GM15510 (cell line): ENCODE results near the gene TIGD1.

Source experiments
- POLR2A ChIP-seq: IDR thresholded peaks from 3 replicates; pipeline ENCODE4 v1.6.1; 2011; ENCODE audit warnings: borderline replicate concordance; ENCODE audit not compliant: insufficient read length; ENCODE audit errors: extremely low read depth

Gene TIGD1

DNA sequence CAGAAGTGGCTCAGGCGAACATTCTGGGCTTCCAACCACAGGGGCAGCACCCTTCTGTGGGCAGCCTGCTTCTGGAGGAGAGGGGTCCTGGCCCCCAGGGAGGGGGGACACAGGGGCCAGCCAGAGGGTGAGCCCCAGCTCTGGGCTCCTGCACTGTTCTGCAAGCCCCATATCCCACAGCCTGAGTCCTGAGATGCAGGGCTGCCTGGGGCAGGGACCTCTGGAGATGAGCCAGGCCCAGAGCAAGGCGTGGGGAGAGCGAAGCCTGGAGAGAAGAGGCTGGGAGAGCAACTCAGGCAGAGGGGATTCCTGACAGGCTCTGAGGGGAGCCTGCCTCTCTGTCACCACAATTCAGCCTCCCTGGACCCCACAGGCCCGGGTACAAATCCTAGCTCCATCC is 43.6 kb downstream of the TIGD1 start:
- no peak for TF ChIP-seq POLR2A

- TF ChIP-seq POLR2A, result no peak
Measured at GRCh38 chr2:232505856-232506255, 44.5 kb downstream of the TIGD1 start.

DNA sequence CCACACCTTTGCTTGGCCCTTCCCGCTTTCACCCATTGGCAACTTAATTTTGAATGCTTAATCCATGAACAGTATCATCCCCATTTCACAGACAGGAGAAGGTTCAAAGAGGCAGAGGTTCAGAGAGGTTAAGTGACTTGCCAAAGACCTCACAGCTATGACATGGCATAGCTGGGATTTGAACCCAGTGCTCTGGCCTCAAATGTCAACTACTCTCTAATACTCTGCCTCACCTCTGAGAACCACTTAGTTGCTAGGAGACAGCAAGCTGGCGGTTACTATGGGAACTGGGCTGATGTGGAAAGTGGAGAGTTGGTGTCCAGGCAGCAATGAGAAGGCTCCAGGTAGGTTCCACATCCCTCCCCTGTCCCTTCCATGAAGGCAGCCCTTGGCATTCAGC is 45.9 kb downstream of the TIGD1 start:
- TF ChIP-seq POLR2A, result no peak

DNA sequence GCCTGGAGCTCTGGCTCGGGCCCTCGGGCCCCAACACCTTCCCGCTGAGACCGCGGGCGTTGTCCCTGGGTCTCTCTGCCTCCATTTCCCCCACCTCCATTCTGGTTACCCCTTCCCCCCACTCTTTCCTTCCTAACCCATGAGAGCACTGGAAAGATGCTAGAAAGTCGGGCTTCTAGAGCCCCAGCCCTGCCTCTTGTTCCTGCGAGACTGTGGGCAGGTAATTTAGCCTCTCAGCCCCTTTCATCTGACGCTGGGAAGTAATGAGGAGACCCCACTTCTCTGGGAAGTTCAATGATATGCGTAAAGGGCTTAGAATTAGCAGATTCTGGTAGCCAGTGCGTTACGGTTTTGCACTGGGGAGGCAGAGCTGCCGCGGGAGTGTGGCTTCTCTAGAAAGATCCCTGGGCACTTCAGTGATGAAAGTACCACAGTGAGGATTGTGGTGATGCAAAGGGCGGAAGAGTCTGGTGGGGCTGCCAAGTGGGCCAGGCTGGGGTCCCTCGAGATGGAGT is 46.5 kb downstream of the TIGD1 start:
- TF ChIP-seq POLR2A, result no peak

DNA sequence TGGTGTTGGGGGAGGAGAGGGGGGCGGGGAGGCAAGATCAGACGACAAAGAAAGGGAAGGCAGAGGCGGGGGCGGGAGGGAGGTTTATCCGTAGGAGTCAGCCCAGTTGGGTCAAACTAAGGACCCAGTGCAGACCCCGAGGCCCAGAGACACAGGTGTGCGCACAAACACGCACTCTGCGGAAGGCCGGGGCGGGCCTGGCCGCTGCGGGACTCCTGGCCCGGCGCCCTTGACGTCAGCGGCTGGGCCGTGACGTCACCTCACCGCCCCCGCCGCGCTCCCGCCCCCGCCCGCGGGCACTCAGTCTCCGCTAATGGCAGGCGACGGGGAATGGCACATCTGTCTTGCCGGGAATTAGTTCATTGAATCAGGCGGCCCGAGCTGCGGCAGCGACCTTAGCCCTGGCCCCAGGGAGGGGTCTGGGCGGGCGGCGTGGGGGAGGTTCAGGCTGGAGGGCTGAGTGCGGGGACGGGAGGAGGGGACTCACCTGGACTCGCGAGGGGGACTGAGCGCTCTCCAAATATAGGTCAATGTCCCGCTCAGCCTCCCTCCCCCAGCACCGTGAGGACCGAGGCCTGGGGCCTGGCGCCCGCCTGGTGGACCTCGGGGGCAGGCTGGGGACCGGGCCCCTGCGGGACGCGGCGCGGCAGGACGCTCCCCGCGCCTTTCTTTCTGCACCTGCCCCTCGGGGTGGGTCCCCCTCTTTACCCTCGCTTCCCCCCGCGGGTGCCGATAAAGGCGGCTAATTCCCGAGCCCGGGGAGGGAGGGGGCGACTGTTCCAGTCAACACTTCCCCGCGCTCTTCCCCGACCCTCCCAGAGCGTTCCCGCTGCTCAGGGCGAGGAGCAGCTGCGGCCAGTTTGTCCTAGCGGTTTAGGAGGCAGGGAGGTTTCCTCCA is 47.2 kb downstream of the TIGD1 start:
- no peak for TF ChIP-seq POLR2A

GRCh38 chr2:232502511-232502910 is 47.8 kb downstream of the TIGD1 start:
- no peak for TF ChIP-seq POLR2A

GRCh38 chr2:232501794-232502390 is 48.5 kb downstream of the TIGD1 start:
- no peak for TF ChIP-seq POLR2A

- TF ChIP-seq POLR2A, result no peak
Measured at GRCh38 chr2:232501331-232501771, 49.0 kb downstream of the TIGD1 start.

GRCh38 chr2:232498452-232498851 is 51.9 kb downstream of the TIGD1 start:
- no peak for TF ChIP-seq POLR2A
